Amniotic epithelial cell (primary cell): Measurements from ENCODE around the gene RNU2-63P.
A peak's percentile ranks its signal among the peaks of the same experiment; 100 is the strongest.
"Not testable (repeated sequence)": the region's sequence is repeated elsewhere in the genome, so short reads cannot be mapped to it uniquely, and the experiment has no call there.

Source experiments
- DNase-seq: peaks from one replicate; pipeline ENCODE4 v3.0.0-alpha.2; 2010; ENCODE audit warnings: low read depth

RNU2-63P gene

DNA sequence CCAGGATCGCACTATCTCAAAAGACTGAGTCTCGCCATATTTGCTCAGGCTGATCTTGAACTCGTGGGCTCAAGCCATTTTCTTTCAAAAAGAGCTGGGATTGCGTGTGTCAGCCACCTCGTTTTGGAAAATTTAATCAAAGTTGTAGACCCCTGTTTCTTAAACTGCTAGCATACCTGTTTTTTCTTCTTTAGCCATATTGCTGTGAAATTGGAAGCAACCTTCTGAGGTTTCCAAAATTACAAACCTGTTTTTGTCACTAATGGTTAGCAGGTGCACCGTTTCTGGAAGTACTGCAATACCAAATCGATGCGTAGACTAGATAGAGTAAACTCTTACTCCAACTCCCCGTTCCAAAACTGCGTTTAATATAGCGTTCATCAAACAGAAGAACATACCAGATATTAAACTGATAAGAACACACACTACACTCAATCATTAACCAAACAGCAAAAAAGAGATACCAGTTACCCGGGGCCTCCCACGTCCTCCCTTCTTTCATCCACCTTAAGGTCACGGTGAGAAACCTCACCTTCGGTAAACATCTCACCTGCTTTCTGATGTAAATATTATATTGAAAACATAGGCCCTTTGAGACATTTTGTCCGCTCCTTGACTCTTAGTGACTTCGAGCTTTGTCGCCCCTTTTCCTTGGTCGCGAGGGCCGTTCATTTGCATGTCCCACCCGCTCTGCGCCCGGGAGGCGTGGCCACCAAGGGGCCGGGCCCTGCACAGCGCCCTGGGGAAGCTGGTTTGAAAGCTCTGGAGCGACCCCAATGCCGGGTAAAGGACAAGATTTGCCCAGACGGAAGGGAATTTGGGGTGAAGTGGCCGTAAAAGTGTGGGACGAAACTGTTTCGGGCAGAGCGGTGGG is at the start of gene RNU2-63P:
RNU2-63P (minus strand) TSS at position 462 of the 874 bp plus-strand sequence.
- peak; percentile 96 for DNase-seq

DNA sequence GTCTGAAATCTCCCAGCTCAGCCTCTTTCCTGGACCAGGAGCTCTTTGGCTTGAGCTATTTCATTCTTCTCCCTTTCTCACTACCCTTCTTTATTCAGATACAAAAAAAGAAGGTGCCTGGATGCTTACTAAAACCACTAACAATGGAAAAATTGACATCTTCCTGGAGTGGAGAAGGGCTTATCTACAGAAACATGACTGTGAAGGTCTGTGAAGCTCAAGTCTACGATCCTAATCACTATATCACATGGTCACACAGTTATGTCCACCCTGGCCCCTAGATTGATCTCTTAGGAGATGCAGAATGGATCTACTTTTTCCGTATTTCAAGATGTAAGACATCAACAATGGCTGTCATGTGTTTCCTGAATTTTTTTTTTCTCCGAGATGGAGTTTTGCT is 44.9 kb upstream of the RNU2-63P start:
- DNase-seq: no peak

DNA sequence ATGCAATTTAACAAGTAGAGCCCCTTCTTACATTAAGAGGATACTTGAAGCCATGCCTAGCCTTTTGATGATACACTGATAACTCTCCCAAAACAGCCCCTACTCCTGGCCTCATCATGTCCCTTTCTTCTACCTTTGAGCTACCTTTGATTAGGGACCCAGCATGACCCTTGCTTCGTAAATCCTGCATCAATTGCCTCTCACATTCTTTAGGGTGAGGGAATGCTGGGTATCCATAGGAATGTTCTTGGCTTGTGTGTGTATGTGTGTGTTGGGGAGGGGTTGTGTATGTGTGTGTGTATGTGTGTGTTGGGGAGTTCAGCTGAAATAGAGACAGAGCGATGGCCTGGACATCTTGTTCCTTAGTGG is 44.5 kb upstream of the RNU2-63P start:
- no peak for DNase-seq

DNA sequence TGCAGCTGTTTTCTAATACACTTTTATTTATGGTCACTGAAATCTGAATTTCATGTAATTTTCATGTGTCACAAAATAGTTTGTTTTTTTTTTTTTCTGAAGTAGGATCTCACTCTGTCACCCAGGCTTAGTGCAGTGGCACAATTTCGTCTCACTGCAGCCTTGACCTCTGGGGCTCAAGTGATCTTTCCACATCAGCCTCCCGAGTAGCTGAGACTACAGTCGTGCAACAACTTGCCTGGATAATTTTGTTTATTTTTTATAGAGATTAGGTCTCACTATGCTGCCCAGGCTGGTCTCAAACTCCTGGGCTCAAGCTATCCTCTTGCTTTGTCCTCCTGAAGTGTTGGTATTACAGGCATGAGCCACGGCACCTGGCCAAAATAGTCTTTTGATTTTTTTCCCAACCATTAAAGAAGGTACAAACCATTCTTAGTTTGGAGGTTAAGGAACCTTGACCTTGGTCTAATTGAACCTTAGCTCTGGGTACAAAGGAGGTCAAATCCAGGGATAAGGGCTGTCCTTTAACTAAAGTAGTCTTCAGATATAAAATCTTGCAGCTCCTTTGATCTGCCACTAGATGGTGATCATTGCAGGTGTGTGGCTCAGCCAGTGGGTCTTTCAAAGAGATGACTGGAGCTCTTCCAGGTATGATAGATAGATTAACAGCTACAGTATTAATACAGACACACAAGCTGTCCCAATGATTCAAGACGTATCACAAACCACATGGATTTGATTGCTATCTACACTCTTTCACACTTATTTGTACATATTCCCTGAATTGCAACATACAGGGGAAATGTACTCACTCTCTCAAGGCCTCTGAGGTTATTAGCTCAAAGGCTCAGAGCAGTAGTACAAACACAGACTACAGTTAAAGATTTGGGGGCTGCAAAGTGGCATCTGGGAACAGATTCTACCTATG is 43.9 kb upstream of the RNU2-63P start:
- DNase-seq: peak; percentile 64

DNA sequence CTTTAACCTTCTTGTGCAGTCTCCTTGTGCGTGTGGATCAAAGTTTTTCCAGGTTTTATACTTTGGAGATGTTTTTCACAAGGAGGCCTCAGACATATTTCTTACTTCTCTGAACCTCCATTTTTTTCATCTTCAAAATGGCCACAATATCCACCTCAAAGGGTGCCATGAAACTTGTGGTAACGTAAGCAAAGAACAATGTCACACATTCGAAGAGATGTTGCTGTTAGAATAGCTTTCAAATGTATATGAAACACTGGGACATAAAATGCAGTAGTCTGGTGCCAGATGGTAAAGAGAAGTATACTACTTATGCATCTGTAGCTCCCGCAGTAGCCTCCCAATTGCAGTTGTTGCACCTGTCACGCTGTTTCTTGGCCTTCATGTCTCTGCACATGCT is 41.8 kb upstream of the RNU2-63P start:
- DNase-seq: no peak

DNA sequence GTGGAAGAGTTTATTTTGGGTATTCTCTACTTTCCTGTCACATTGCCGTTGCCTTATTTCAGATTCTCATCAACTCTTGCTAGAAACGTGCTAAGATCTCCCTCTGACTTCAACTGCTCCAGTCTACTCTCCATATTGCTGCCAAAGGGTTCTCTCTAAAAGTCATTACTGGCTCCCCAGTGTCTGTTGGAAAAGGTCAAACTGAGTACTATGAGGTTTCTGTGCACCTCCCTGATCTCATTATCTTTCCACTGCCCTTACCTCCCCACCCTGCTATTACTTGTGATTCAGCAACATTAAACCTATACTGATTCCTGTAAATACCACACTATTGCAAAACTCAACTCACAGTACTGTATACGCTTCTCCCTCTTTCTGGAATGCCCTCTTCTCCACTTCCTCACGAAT is 41.1 kb upstream of the RNU2-63P start:
- DNase-seq: peak; percentile 66

DNA sequence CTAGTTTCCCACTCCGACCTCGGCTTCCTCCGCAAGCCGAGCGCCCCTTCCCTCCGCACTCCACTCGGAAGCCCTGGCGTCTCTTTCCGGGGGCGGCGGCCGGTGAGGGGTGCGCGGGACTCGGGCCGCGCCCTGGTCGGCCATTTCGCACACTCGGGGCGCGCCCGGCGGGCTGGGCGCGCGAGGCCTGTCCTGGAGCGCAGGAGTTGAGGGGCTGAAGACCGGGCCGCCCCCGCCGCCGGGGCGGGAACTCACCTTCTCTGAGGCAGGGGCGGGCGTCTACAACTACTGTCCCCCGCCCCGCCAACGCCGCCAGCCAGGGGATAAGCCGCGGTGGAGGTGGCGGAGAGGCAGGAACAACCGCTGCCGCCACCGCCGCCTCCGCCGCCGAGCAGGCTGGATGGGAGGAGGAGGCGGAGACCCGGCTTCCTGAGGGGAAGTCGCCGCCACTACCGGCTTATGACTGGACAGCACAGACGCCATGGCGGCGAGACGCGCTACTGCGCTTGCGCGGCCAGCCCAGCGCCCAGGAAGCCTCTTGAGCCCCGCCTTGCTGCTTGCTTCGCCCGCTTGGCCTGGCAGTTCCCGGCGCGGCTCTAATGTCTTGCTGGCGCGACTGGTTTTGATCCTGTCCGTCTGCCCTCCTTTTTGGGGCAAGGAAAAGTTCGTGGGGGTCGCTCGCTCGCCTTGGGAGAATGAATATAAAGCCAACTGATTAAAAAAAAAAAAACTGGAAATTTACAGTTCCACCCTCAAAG is 39.2 kb upstream of the RNU2-63P start, which contains the start of gene KRCC1:
KRCC1 (minus strand) TSS at position 413 of the 758 bp plus-strand sequence. CDS start 27,220 bp downstream, outside the sequence.
- DNase-seq: peak; percentile 93

DNA sequence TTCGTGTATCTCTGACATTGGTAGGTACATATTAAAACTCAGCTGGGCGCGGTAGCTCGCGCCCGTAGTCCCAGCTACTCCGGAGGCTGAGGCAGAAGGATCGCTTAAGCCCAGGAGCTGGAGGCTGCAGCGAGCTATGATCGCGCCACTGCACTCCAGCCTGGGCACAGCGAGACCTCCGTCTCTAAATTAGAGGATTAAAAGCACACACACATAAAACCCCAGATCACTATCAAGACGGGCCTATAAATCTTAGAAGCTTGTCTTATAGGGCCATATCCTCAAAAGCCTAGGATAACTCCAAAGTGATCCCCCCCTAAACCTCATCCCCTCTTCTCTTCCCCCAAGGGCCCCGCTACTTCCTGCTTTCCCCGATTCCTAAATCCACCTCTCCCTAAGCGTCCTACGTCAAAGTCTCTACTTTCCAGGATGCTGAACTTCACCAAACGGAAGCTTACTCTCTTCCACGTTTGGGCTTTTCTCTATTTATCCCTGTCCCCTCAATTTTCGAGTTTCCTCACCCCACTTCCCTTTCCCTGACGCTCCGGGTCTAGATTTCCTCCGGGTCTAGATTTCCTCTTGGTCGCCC is 38.5 kb upstream of the RNU2-63P start:
- DNase-seq: peak; percentile 38

DNA sequence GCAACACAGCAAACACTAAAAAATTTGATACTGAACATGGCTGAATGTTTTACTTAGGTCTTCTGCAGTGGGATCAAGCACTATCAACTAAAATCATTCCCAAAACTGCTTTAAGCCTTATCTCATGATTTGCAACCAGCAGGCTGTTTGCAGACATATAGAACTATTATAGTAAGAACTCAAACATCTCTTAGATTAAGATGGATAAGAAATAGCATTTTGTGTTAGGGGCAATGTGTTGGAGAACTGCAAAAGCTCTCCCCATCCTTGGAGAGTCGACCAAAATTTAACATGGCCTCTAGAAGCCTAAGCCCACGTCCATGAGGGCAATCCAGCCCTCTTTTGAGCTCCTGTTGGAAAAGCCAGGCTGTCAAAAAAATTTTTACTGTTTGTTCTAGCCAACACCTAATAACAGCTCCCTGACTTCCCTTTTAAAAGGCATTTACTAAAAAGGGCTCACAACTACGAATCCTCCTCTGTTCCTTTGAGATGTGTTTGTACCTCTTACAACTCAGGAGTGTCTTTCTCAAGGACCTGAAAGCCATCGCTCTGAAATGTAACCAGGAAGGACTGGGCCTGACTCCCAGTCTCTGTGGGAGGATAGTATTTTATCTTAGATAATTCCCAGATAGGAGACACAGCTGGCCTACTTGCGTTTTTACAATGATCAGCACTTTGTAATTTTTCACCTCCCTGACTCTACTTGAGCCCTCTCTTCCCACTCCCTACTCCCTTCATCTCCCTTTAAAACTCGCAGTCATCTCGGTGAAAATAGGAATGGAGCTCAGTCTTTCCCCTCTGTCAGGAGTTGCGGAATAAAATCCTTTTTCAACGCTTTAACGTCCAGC is 37.8 kb upstream of the RNU2-63P start:
- peak; percentile 72 for DNase-seq

DNA sequence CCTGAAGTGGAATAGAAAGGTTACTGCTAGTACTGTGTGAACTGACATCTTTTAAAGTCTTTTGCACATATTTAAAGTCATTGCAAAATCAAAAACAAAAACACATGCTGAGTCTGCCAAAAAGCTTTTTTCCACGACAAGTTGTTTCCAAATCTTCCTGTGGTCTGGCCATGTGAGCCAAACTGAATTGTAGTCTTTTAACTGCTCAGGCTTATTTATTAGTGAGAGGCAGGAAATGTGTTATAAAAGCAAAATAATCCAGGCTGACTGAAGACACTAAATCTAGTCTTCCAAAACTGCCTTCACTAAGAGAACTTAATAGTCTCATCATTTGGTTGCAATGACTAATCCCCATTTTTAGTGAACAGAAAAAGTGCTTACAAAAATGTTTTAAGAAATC is 36.9 kb upstream of the RNU2-63P start:
- peak; percentile 82 for DNase-seq

DNA sequence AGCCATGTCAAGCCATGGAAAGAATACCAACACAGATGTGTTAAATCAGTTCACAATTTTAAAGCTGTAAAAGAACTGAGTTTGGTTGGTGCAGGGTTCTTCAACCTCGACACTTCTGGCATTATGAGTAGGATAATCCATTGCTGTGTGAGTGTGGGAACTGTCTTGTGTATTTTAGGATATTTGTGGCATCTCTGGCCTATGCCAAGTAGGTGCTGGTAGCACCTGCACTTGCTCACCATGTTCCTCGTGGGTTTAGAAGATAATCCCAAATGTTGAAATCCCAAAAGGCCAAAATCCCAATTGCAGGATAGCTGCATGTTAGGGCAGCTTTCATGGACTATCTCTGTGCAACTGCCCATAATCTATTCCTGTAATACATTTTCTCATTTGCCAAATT is 35.4 kb upstream of the RNU2-63P start:
- DNase-seq: no peak

DNA sequence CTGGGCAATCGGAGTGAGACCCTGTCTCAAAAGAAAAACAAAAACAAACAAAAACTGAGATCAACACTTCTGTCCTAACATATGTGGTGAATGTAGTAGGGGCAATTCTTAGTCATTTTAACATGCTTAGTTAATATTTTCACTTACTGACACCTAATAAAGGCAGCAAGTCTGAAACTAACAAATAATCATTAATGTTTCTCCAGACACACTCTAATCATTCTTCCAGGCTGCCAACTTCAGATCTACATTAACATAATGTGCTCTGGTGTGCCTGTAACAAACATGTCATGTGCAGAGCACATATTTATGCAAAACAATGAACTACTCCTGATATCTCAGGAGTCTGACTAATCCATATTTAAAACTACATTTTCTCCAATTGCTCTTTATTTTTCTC is 33.3 kb upstream of the RNU2-63P start:
- no peak for DNase-seq

DNA sequence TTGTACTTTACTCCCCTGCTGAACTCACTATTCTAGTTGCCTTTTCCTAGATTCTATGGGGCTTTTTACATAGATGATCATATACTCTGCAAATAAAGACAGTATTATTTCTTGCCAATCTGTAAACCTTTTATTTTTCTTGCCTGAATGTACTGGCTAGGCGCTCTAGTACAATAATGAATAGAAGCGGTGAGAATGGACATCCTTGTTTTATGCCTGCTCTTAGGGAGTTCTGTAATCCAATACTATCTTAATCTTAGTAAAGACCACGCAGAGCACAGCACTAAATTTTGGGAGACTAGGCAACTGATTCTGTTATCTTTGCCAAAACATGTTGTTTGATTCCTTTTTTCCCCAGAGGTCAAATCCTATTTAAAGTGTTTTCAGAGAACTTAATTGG is 32.2 kb upstream of the RNU2-63P start:
- no peak for DNase-seq

DNA sequence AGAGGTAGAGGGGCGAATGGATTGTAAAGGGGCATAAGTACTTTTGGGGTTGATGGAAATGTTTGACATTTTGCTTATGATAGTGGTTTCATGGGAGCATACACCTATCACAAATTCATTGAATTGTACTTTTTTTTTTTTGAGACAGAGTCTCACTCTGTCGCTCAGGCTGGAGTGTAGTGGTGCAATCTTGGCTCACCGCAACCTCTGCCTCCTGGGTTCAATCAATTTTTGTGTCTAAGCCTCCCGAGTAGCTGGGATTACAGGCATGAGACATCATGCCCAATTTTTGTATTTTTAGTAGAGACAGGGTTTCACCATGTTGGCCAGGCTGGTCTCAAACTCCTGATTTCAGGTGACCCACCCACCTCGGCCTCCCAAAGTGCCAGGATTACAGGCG is 29.2 kb upstream of the RNU2-63P start:
- DNase-seq: not testable (repeated sequence)

DNA sequence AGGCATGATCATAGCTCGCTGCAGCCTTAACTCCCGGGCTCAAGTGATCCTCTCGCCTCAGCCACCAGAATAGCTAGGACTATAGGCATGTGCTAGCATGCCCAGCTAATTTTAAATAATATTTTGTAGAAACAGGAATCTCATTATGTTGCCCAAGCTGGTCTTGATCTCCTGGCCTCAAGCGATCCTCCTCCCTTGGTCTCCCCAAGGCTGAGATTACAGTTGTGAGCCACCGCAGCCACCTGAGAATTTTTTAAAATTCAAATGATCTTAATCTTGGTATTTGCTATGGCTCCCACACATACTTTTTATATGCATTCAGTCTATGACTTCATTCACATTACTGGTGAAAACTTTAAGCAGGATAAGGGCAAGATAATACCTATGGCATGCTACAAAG is 26.1 kb upstream of the RNU2-63P start:
- DNase-seq: no peak

DNA sequence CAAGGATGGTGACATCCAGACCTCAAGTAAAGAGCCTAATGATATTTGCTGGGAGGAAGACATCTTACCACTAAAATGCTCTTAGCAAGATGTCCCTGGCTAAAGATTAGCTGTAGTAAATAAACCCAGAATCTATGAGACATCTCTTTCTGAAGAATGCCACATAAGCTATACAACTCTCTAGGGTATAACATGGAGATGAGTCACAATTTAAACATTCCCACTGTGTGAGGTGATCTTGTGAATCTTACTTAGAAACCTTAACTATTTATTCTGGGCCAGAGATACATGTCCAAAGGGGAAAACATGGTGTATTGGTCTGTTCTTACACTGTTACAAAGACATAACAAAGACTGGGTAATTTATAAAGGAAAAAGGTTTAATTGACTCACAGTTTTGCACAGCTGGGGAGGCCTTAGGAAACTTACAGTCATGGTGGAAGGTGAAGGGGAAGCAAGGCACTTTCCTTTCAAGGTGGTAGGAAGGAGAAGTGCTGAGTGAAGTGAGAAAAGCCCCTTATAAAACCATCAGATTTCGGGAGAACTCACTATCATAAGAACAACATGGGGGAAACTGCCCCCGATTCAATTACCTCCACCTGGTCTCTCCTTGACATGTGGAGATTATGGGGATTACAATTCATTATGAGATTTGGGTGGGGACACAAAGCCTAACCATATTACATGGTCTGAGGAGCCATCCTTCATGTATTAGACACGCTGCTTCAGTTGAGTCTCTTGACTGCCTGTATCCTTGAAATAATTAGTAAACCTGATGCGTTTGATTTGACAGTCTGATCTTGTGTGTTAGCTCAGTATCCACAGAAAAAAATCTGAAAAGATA is 22.1 kb upstream of the RNU2-63P start:
- DNase-seq: peak; percentile 92

DNA sequence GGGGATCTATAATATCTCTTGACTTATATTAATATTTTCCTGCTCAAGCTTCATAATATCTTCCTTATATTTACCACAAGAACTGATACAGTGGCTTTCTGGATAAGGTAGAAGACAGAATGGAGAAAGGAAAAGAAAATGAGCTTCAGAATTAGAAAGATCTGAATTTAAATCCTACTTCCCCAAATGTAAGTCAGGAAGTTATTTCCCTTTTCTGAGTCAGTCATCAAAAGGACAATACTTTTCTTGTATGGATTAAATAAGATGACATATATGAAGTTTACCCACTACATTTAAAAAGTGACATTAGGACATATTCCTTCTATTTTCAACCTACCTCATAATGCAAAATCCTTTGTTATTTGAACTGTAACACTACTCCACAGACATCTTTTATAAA is 20.3 kb upstream of the RNU2-63P start:
- DNase-seq: no peak

DNA sequence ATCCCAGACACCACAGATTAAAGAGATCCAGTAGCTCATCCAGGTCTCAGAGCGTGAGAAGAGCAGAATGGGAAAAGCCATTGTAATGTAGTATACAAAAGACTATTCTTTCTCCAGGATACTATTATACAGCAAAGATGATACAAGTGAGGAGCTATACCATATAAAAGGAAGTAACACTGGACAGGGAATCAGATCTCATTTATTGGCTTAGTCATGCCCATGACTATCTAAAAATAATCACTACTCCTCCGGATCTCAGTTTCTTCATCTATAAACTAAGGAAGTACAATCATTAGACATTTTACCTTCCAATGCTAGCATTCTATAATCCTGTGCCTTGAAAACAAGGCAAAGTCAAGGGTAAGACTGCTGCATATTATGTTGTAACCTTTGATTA is 19.8 kb upstream of the RNU2-63P start:
- no peak for DNase-seq

DNA sequence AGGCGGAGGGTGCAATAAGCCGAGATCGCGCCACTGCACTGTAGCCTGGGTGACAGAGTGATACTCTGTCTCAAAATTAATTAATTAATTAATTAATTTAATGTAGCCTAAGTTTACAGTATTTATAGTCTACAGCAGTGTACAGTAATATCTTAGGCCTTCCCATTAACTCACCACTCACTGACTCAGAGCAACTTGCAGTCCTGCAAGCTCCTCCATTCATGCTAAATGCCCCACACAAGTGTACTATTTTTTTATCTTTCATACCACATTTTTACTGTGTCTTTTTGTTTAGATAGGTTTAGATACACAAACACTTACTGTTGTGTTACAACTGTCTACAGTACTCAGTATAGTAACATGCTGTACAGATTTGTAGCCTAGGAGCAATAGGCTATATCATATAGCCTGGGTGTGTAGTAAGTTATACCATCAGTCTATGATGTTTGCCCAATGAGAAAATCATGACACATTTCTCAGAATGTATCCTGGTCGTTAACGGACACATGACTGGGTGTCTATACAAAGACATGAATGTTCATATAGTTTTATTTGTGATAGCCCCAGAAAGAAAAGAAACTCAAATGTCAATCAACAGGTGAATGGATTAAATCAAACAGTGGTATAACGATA is 15.8 kb upstream of the RNU2-63P start:
- DNase-seq: no peak
